HG02852 (cell line): ENCODE data around the gene SLC4A1.

Experiments
- ATAC-seq: cut with Tn5 transposase; IDR thresholded peaks from one replicate; pipeline ENCODE4 v1.9.1; 2021; ENCODE audit warnings: mild to moderate bottlenecking, moderate library complexity; ENCODE audit not compliant: unreplicated experiment

SLC4A1 gene

GRCh38 chr17:44267818-44268490, at the start of gene SLC4A1:
Gene SLC4A1, minus strand, starts transcription at chr17:44268135. Its CDS starts 5,269 bp downstream, at chr17:44262866.
- no peak for ATAC-seq

GRCh38 chr17:44317545-44317944, 49.6 kb upstream of the SLC4A1 start:
- no peak for ATAC-seq

GRCh38 chr17:44315760-44316731, 48.1 kb upstream of the SLC4A1 start:
- no peak for ATAC-seq

GRCh38 chr17:44314869-44315661, 47.1 kb upstream of the SLC4A1 start:
- ATAC-seq: no peak

- ATAC-seq: no peak
Measured at GRCh38 chr17:44314524-44314868, 46.6 kb upstream of the SLC4A1 start.

GRCh38 chr17:44314031-44314430, 46.1 kb upstream of the SLC4A1 start:
- ATAC-seq: no peak

- no peak for ATAC-seq
Measured at GRCh38 chr17:44312396-44313104, 44.6 kb upstream of the SLC4A1 start.

- no peak for ATAC-seq
Measured at GRCh38 chr17:44311562-44312181, 43.7 kb upstream of the SLC4A1 start.

GRCh38 chr17:44310609-44311376, 42.9 kb upstream of the SLC4A1 start:
- ATAC-seq: no peak

GRCh38 chr17:44310188-44310587, 42.3 kb upstream of the SLC4A1 start:
- no peak for ATAC-seq

GRCh38 chr17:44309472-44309871, 41.5 kb upstream of the SLC4A1 start:
- ATAC-seq: no peak

- ATAC-seq: no peak
Measured at GRCh38 chr17:44308865-44309264, 40.9 kb upstream of the SLC4A1 start.

GRCh38 chr17:44308320-44308818, 40.4 kb upstream of the SLC4A1 start, which contains the start of gene RUNDC3A:
Gene RUNDC3A, plus strand, starts transcription at chr17:44308601. Its CDS starts 232 bp downstream, at chr17:44308833.
- ATAC-seq: no peak

- no peak for ATAC-seq
Measured at GRCh38 chr17:44307387-44308186, 39.7 kb upstream of the SLC4A1 start.

GRCh38 chr17:44304651-44305050, 36.7 kb upstream of the SLC4A1 start:
- ATAC-seq: no peak

GRCh38 chr17:44297975-44298374, 30.0 kb upstream of the SLC4A1 start:
- no peak for ATAC-seq

GRCh38 chr17:44293509-44294226, 25.7 kb upstream of the SLC4A1 start:
- no peak for ATAC-seq

- ATAC-seq: no peak
Measured at GRCh38 chr17:44287651-44288050, 19.7 kb upstream of the SLC4A1 start.
